GM12874 (cell line): Measurements from ENCODE around the gene COL4A1.

Experiments used
- CTCF ChIP-seq: IDR thresholded peaks from 2 replicates; pipeline ENCODE4 v1.5.1; 2011; ENCODE audit warnings: low read depth, mild to moderate bottlenecking, control low read depth, low read length, moderate library complexity; ENCODE audit not compliant: insufficient read depth

COL4A1 gene

DNA sequence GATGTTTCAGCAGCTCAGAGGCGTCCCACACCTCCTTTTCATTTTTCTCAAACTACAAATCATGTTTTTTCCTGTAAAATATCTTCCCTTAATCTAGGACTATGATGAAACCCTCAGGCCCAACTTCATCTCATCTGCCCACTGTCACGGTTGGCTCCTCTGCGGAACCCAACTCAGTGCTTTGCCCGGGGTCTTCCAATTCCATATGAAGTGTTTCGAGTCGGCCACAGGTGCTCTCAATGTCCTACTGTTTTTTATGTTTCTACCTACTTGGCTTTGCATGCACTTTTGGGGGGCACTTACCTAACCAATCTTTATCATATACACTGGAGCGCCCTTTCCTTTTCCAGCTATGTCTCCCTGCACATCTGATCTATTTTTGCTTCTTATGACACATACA lies 28.1 kb downstream of the COL4A1 start:
- TF ChIP-seq CTCF, result no peak

- no peak for TF ChIP-seq CTCF
These were observed 29.5 kb downstream of the COL4A1 start for GRCh38 chr13:110277357-110277975.

GRCh38 chr13:110276553-110276950 lies 30.4 kb downstream of the COL4A1 start:
- TF ChIP-seq CTCF, result no peak

GRCh38 chr13:110275931-110276552 lies 30.9 kb downstream of the COL4A1 start:
- TF ChIP-seq CTCF, result no peak

GRCh38 chr13:110274687-110275086 lies 32.3 kb downstream of the COL4A1 start:
- no peak for TF ChIP-seq CTCF

- TF ChIP-seq CTCF, result no peak
These were observed 33.7 kb downstream of the COL4A1 start for GRCh38 chr13:110273254-110273653.

DNA sequence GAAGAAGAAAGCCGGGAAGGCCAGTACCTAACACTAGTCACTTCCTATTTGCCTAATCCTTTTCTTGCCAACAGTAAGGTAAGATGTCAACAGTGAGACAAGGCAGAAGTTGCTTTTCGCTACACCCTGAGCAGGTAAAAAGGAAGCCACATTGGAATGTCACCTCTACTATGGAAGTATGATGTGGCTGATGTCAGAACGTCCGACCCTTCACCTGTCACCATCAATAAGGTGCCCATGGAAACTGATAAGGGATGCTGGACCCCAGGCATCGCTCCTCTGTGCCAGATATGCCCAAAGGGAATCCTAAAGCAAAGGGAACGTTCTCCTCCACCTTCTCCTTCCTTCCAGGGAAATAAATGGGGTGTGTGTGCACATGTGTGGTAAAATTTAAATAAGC lies 34.3 kb downstream of the COL4A1 start:
- TF ChIP-seq CTCF, result no peak
